Lung (tissue), 12 donors: ENCODE data around the gene ITGA1. TPM values are rescaled to one million over a fixed set of nuclear protein-coding genes. Genes with fewer than 3 reads are reported as not detected.

Source experiments
- ATAC-seq: fragments of 200-7000 bp; cut with Tn5 transposase; one replicate; pipeline ENCODE4 v1.9.1; 2020; ENCODE audit warnings: moderate number of reproducible peaks; ENCODE audit not compliant: insufficient read depth, low FRiP score
- DNase-seq, 3 donors: peaks; one replicate each; pipeline ENCODE4 v3.0.0-alpha.2; 2013 to 2017
- H3K27ac ChIP-seq, 2 donors: one replicate each; pipeline ENCODE4 v1.5.1; 2013; ENCODE audit warnings: mild to moderate bottlenecking in 2 of 2, moderate library complexity in 2 of 2, control low read depth in 1 of 2, inconsistent platforms in 1 of 2, low read depth in 1 of 2, low read length in 1 of 2
- H3K27me3 ChIP-seq, 3 donors: one replicate each; pipeline ENCODE4 v1.5.1; 2013; ENCODE audit warnings: low read length in 2 of 3; ENCODE audit not compliant: control insufficient read depth in 3 of 3, insufficient read depth in 3 of 3
- H3K36me3 ChIP-seq, 4 donors: one replicate each; pipeline ENCODE4 v1.5.1; 2013; ENCODE audit warnings: low read length in 4 of 4, mild to moderate bottlenecking in 1 of 4, moderate library complexity in 1 of 4; ENCODE audit not compliant: control insufficient read depth in 4 of 4, insufficient read depth in 4 of 4
- H3K4me1 ChIP-seq, 5 donors: one replicate each; pipeline ENCODE4 v1.5.1; 2013; ENCODE audit warnings: low read length in 5 of 5, mild to moderate bottlenecking in 2 of 5, moderate library complexity in 1 of 5; ENCODE audit not compliant: control insufficient read depth in 5 of 5, insufficient read depth in 5 of 5
- H3K4me3 ChIP-seq: one replicate; pipeline ENCODE4 v1.5.1; 2013; ENCODE audit warnings: mild to moderate bottlenecking, control low read depth, moderate library complexity
- H3K9ac ChIP-seq, 2 donors: one replicate each; pipeline ENCODE4 v1.5.1; 2013; ENCODE audit warnings: low read length in 2 of 2, control low read depth in 1 of 2; ENCODE audit not compliant: insufficient read depth in 1 of 2
- H3K9me3 ChIP-seq, 4 donors: one replicate each; pipeline ENCODE4 v1.5.1; 2013; ENCODE audit warnings: low read length in 3 of 4, mild to moderate bottlenecking in 1 of 4, moderate library complexity in 1 of 4; ENCODE audit not compliant: control insufficient read depth in 4 of 4, insufficient read depth in 3 of 4
- CTCF ChIP-seq: IDR thresholded peaks from 2 replicates; pipeline ENCODE4 v1.5.1; 2012; ENCODE audit warnings: mild to moderate bottlenecking; ENCODE audit errors: control extremely low read depth, extremely low read depth
- WGBS, 2 donors: extraction: QIAGEN DNeasy Blood & Tissue Kit; methylation state at CpG; one replicate each; pipeline ENCODE4 v1.1.7; 2013; 5-methylcytosine and 5-hydroxymethylcytosine counted together
- polyA plus RNA-seq, 2 donors: library from polyadenylated mRNA; stranded (reverse); fragments of 200-250 nt; gene quantifications; one replicate each; pipeline ENCODE4 v1.2.1, GENCODE V29; 2013
- total RNA-seq, 2 donors: library from RNA; depleted of rRNA in 1 of 2; stranded (reverse); fragments of >200 nt in 1 of 2; gene quantifications; one replicate each; pipeline ENCODE4 v1.2.1, GENCODE V29; 2014 to 2021
- donor health status: control.
- donor health status: control.
- donor health status: Bipolar disorder and iron deficiency.
- donor health status: healthy.
- donor health status: DM: yes; HTN: yes; CAD: no.

ITGA1 gene
- total and polyA plus RNA-seq, 4 donors: 8.8 to 119 (median 47.6) TPM

- no peak for TF ChIP-seq CTCF
- ATAC-seq: no peak
Observed at GRCh38 chr5:52772668-52773067, 15.0 kb upstream of the ITGA1 start.

DNA sequence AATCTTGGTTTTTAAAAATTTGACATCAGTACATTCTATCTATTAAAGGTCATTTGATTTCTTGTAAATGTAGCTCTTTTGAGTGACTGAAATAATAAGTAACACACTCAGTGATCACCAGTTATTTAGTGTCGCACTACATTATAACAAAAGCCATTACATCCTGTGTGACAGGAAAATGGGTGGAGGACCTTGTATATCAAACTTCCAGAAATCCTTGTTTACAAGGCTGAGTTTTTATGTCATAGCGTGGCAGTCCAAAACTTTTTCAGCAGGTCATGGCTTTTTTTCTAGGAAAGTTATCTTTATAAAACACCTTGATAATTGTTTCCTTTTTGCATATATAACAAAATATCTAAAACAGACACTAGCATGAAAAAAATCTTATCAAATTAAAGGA, 14.4 kb upstream of the ITGA1 start:
- 69 to 77% methylated on average over 2 of the region's 2 CpGs for WGBS, 2 donors

More at GRCh38 chr5:52772668-52773067, 15.0 kb upstream of the ITGA1 start:
- H3K27me3 ChIP-seq: no peaks in the 10 kb centered on the region
- no peak for DNase-seq
- no peaks in the 10 kb centered on the region for H3K9me3 ChIP-seq
- H3K27ac ChIP-seq: peak overlapping the region in 1 of 2 donors; percentile 21
- H3K4me1 ChIP-seq: peaks cover 0 to 6% (median 0%) of the 10 kb centered on the region in 5 donors
- no peak overlapping the region for H3K4me3 ChIP-seq
- H3K36me3 ChIP-seq: no peaks in the 10 kb centered on the region
- no peak overlapping the region for H3K9ac ChIP-seq

GRCh38 chr5:52774005-52774410, 13.7 kb upstream of the ITGA1 start:
- Histone ChIP-seq H3K4me3 (no peak overlapping the region), H3K9ac (no peak overlapping the region), H3K36me3 (no peaks in the 10 kb centered on the region), H3K27ac (peak overlapping the region; percentile 60 to 77), H3K4me1 (no peaks in the 10 kb centered on the region), H3K27me3 (no peaks in the 10 kb centered on the region), H3K9me3 (no peaks in the 10 kb centered on the region)
- ATAC-seq: no peak
- DNase-seq: no peak
- no peak for TF ChIP-seq CTCF
- WGBS, 2 donors: 23 to 35% methylated on average over 5 of the region's 5 CpGs

More for the DNA sequence above, 14.4 kb upstream of the ITGA1 start:
- Histone ChIP-seq H3K27me3 (no peaks in the 10 kb centered on the region), H3K4me3 (no peak overlapping the region), H3K9me3 (no peaks in the 10 kb centered on the region), H3K36me3 (no peaks in the 10 kb centered on the region), H3K9ac (no peak overlapping the region), H3K4me1 (no peaks in the 10 kb centered on the region), H3K27ac (no peak overlapping the region)
- no peak for TF ChIP-seq CTCF
- ATAC-seq (no peak), DNase-seq (no peak)

DNA sequence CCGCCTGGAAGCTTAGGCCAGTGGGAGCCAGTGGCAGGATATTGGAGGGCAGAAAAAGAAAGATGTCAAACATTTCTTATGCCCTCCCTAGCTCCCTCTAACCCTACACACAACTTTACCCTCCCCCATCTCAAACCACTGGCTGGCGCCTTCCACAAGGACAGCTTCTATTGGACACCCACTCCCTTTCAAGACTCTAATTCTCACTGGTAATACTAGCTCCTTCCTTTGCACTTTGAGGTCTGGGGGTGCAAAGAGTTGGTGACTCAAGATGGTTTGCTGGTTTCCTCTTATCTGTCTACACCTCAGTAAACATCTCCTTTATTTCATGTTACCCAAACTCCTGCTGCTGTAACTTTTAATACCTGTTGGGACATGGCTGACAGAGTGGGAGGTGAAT, 11.6 kb upstream of the ITGA1 start:
- no peak overlapping the region for H3K9ac ChIP-seq
- H3K4me1 ChIP-seq: no peaks in the 10 kb centered on the region
- H3K36me3 ChIP-seq: no peaks in the 10 kb centered on the region
- DNase-seq (no peak), ATAC-seq (no peak)
- H3K4me3 ChIP-seq: no peak overlapping the region
- H3K9me3 ChIP-seq: no peaks in the 10 kb centered on the region
- H3K27ac ChIP-seq: peak overlapping the region; percentile 11 to 29
- TF ChIP-seq CTCF: no peak
- H3K27me3 ChIP-seq: no peaks in the 10 kb centered on the region
- 95 to 98% methylated on average over 2 of the region's 2 CpGs for WGBS, 2 donors
